Measurements from ENCODE around the gene U2AF2. TPM values are rescaled to one million over a fixed set of nuclear protein-coding genes. Genes with fewer than 3 reads are reported as not detected.

The U2AF2 gene
- total RNA-seq, 3 donors from 2014 or later (not counting 1 experiment from before 2014, with no cell fraction given) = 304 to 322 (median 321) TPM

- TF ChIP-seq, protein P1, sequence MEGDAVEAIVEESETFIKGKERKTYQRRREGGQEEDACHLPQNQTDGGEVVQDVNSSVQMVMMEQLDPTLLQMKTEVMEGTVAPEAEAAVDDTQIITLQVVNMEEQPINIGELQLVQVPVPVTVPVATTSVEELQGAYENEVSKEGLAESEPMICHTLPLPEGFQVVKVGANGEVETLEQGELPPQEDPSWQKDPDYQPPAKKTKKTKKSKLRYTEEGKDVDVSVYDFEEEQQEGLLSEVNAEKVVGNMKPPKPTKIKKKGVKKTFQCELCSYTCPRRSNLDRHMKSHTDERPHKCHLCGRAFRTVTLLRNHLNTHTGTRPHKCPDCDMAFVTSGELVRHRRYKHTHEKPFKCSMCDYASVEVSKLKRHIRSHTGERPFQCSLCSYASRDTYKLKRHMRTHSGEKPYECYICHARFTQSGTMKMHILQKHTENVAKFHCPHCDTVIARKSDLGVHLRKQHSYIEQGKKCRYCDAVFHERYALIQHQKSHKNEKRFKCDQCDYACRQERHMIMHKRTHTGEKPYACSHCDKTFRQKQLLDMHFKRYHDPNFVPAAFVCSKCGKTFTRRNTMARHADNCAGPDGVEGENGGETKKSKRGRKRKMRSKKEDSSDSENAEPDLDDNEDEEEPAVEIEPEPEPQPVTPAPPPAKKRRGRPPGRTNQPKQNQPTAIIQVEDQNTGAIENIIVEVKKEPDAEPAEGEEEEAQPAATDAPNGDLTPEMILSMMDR (IDR thresholded peaks at IDR 0.05) = no peak
- Mint-ChIP-seq H3K4me3 (peak overlapping the region; percentile 83), H3K36me3 (no peaks in the 10 kb centered on the region), H3K4me1 (peaks cover 7 to 33% of the 10 kb centered on the region in 2 donors), H3K27me3 (ENCODE audit: low read depth in 2 of 2) (peaks cover 0 to 7% of the 10 kb centered on the region in 2 donors), H3K27ac (peak overlapping the region in 1 of 2 donors; percentile 76), H3K9me3 (no peaks in the 10 kb centered on the region)
- Histone ChIP-seq H3K9me3 (ENCODE audit: control insufficient read depth, insufficient read depth, low read length) (no peaks in the 10 kb centered on the region), H3K27me3 (ENCODE audit: control insufficient read depth, insufficient read depth, low read length) (no peaks in the 10 kb centered on the region), H3K36me3 (ENCODE audit: control insufficient read depth, insufficient read depth, low read length) (peaks cover 13% of the 10 kb centered on the region), H3K4me1 (ENCODE audit: control insufficient read depth, insufficient read depth, low read length) (peaks cover 44% of the 10 kb centered on the region), H3K4me3 (ENCODE audit: low read length) (peak overlapping the region; percentile 61), H3K27ac (ENCODE audit: low read length) (peak overlapping the region; percentile 33)
- no peak for DNase-seq
- intact Hi-C loops (cut with micrococcal nuclease) = no loop called here
- ATAC-seq = no peak
- 30% methylated on average over 22 of the region's 25 CpGs for WGBS (ENCODE audit: insufficient coverage)
Observed at GRCh38 chr19:55648585-55649267, 6.1 kb upstream of the U2AF2 start.

GRCh38 chr19:55649268-55650125 lies 5.3 kb upstream of the U2AF2 start:
- WGBS (ENCODE audit: insufficient coverage) = 78% methylated on average over 17 of the region's 17 CpGs
- DNase-seq = no peak

DNA sequence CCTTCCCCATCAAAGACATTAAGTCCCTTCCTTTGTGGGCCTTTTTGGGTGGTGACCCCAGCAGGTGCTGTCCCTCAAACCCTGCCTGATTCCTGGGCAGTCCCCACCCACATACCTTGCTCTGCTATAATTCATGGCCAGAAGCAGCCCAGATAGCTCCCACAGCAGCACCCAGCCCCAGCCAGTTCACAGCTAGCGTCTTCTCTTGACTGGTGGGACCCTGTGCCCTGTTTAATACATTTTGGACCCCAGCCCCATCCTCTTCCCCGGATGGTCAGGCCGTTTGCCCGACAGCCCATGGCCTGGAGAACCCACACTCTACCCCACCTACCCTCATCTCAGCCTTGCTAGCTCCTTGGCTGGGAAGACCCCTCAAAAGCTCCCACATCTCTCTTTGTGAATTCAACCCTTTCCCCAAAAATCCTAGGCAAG lies 4.7 kb upstream of the U2AF2 start:
- WGBS (ENCODE audit: insufficient coverage) = 94% methylated on average over 4 of the region's 4 CpGs
- TF ChIP-seq, protein P1 (IDR thresholded peaks at IDR 0.05) = no peak
- Histone ChIP-seq H3K27ac (ENCODE audit: low read length) (no peak overlapping the region), H3K4me1 (ENCODE audit: control insufficient read depth, insufficient read depth, low read length) (peaks cover 33% of the 10 kb centered on the region), H3K9me3 (ENCODE audit: control insufficient read depth, insufficient read depth, low read length) (no peaks in the 10 kb centered on the region), H3K36me3 (ENCODE audit: control insufficient read depth, insufficient read depth, low read length) (peaks cover 6% of the 10 kb centered on the region), H3K27me3 (ENCODE audit: control insufficient read depth, insufficient read depth, low read length) (no peaks in the 10 kb centered on the region), H3K4me3 (ENCODE audit: low read length) (no peak overlapping the region)
- Mint-ChIP-seq H3K4me3 (peak overlapping the region; percentile 37), H3K27ac (peak overlapping the region in 1 of 2 donors; percentile 65), H3K36me3 (no peaks in the 10 kb centered on the region), H3K4me1 (peaks cover 17 to 32% of the 10 kb centered on the region in 2 donors), H3K27me3 (ENCODE audit: low read depth in 2 of 2) (peaks cover 0 to 7% of the 10 kb centered on the region in 2 donors), H3K9me3 (no peaks in the 10 kb centered on the region)
- intact Hi-C loops (cut with micrococcal nuclease) = loop anchor here (5.0 to 10.0 kb wide), 3 partner anchors 473 to 1455 kb away; partner anchors contain the start of genes TSEN34 and ZSCAN5A
- DNase-seq = no peak
- ATAC-seq = no peak

More at GRCh38 chr19:55649268-55650125, 5.3 kb upstream of the U2AF2 start:
- H3K9me3 Mint-ChIP-seq = no peaks in the 10 kb centered on the region
- H3K36me3 Mint-ChIP-seq = no peaks in the 10 kb centered on the region
- intact Hi-C loops (cut with micrococcal nuclease) = loop anchor here (5.0 to 10.0 kb wide), 3 partner anchors 472 to 1455 kb away; partner anchors contain the start of genes TSEN34 and ZSCAN5A
- TF ChIP-seq, protein P1 (IDR thresholded peaks at IDR 0.05) = no peak
- no peaks in the 10 kb centered on the region for H3K27me3 ChIP-seq (ENCODE audit: control insufficient read depth, insufficient read depth, low read length)
- H3K27ac ChIP-seq (ENCODE audit: low read length) = no peak overlapping the region
- peaks cover 13% of the 10 kb centered on the region for H3K36me3 ChIP-seq (ENCODE audit: control insufficient read depth, insufficient read depth, low read length)
- peaks cover 15 to 34% of the 10 kb centered on the region in 2 donors for H3K4me1 Mint-ChIP-seq
- no peak overlapping the region for H3K4me3 ChIP-seq (ENCODE audit: low read length)
- H3K4me3 Mint-ChIP-seq = peak overlapping the region; percentile 83
- H3K27ac Mint-ChIP-seq = peak overlapping the region in 1 of 2 donors; percentile 65
- ATAC-seq = no peak
- H3K4me1 ChIP-seq (ENCODE audit: control insufficient read depth, insufficient read depth, low read length) = peaks cover 36% of the 10 kb centered on the region
- peaks cover 0 to 7% of the 10 kb centered on the region in 2 donors for H3K27me3 Mint-ChIP-seq (ENCODE audit: low read depth in 2 of 2)
- H3K9me3 ChIP-seq (ENCODE audit: control insufficient read depth, insufficient read depth, low read length) = no peaks in the 10 kb centered on the region

All from natural killer cell (primary cell).